ENCODE results near the gene ADGRG4. TPM values are rescaled to one million over a fixed set of nuclear protein-coding genes. Genes with fewer than 3 reads are reported as not detected.

The ADGRG4 gene
- total RNA-seq, 2 experiments from 2014 or later: not detected

GRCh38 chrX:136390921-136391320 is 90.2 kb downstream of the ADGRG4 start:
- no peaks in the 10 kb centered on the region for H3K9me3 Mint-ChIP-seq

GRCh38 chrX:136395271-136395670 is 94.5 kb downstream of the ADGRG4 start:
- Histone ChIP-seq H3K4me3 (ENCODE audit: low read length) (no peak overlapping the region), H3K36me3 (ENCODE audit: insufficient read depth, low read length) (no peaks in the 10 kb centered on the region), H3K9me3 (ENCODE audit: control insufficient read depth in 1 of 2, insufficient read depth in 1 of 2, low read length in 2 of 2) (no peaks in the 10 kb centered on the region), H3K27ac (ENCODE audit: low read depth in 1 of 2, low read length in 2 of 2) (no peak overlapping the region), H3K27me3 (ENCODE audit: control insufficient read depth in 1 of 2, insufficient read depth in 2 of 2, low read length in 2 of 2) (no peaks in the 10 kb centered on the region), H3K4me1 (ENCODE audit: insufficient read depth, low read length) (no peaks in the 10 kb centered on the region)
- Mint-ChIP-seq H3K9me3 (no peaks in the 10 kb centered on the region), H3K27ac (no peak overlapping the region), H3K27me3 (no peaks in the 10 kb centered on the region), H3K4me3 (no peak overlapping the region), H3K4me1 (ENCODE audit: low read depth) (no peaks in the 10 kb centered on the region), H3K36me3 (ENCODE audit: low read depth) (no peaks in the 10 kb centered on the region)
- POLR2A ChIA-PET: no interaction called here
- intact Hi-C loops (cut with DNase I, micrococcal nuclease): no loop called here
- DNase-seq (no peak), ATAC-seq (ENCODE audit: poor library complexity) (no peak)
- TF ChIP-seq CTCF (IDR thresholded peaks at IDR 0.05): no peak
- CTCF ChIA-PET: no interaction called here

More at GRCh38 chrX:136390921-136391320, 90.2 kb downstream of the ADGRG4 start:
- no peaks in the 10 kb centered on the region for H3K4me1 Mint-ChIP-seq (ENCODE audit: low read depth)
- H3K4me3 Mint-ChIP-seq: no peak overlapping the region
- Histone ChIP-seq H3K4me1 (ENCODE audit: insufficient read depth, low read length) (no peaks in the 10 kb centered on the region), H3K27me3 (ENCODE audit: control insufficient read depth in 1 of 2, insufficient read depth in 2 of 2, low read length in 2 of 2) (peaks cover 0 to 3% of the 10 kb centered on the region in 2 experiments), H3K9me3 (ENCODE audit: control insufficient read depth in 1 of 2, insufficient read depth in 1 of 2, low read length in 2 of 2) (no peaks in the 10 kb centered on the region), H3K27ac (ENCODE audit: low read depth in 1 of 2, low read length in 2 of 2) (no peak overlapping the region), H3K36me3 (ENCODE audit: insufficient read depth, low read length) (no peaks in the 10 kb centered on the region), H3K4me3 (ENCODE audit: low read length) (no peak overlapping the region)
- intact Hi-C loops (cut with DNase I, micrococcal nuclease): no loop called here
- DNase-seq (no peak), ATAC-seq (ENCODE audit: poor library complexity) (no peak)
- H3K36me3 Mint-ChIP-seq (ENCODE audit: low read depth): no peaks in the 10 kb centered on the region
- CTCF ChIA-PET: no interaction called here
- no peak overlapping the region for H3K27ac Mint-ChIP-seq
- POLR2A ChIA-PET: no interaction called here
- TF ChIP-seq CTCF (IDR thresholded peaks at IDR 0.05): no peak
- H3K27me3 Mint-ChIP-seq: peaks cover 10% of the 10 kb centered on the region

GRCh38 chrX:136397001-136397400 is 96.2 kb downstream of the ADGRG4 start:
- Mint-ChIP-seq H3K27me3 (no peaks in the 10 kb centered on the region), H3K27ac (no peak overlapping the region), H3K4me1 (ENCODE audit: low read depth) (no peaks in the 10 kb centered on the region), H3K9me3 (no peaks in the 10 kb centered on the region), H3K4me3 (no peak overlapping the region), H3K36me3 (ENCODE audit: low read depth) (no peaks in the 10 kb centered on the region)
- intact Hi-C loops (cut with DNase I, micrococcal nuclease): no loop called here
- Histone ChIP-seq H3K9me3 (ENCODE audit: control insufficient read depth in 1 of 2, insufficient read depth in 1 of 2, low read length in 2 of 2) (no peaks in the 10 kb centered on the region), H3K4me1 (ENCODE audit: insufficient read depth, low read length) (no peaks in the 10 kb centered on the region), H3K27ac (ENCODE audit: low read depth in 1 of 2, low read length in 2 of 2) (no peak overlapping the region), H3K27me3 (ENCODE audit: control insufficient read depth in 1 of 2, insufficient read depth in 2 of 2, low read length in 2 of 2) (no peaks in the 10 kb centered on the region), H3K36me3 (ENCODE audit: insufficient read depth, low read length) (no peaks in the 10 kb centered on the region), H3K4me3 (ENCODE audit: low read length) (no peak overlapping the region)
- ATAC-seq (ENCODE audit: poor library complexity) (no peak), DNase-seq (peak in 2 of 14 experiments; percentile 2 to 16)
- TF ChIP-seq CTCF (IDR thresholded peaks at IDR 0.05): no peak
- POLR2A ChIA-PET: no interaction called here
- CTCF ChIA-PET: no interaction called here

All from CD4-positive, alpha-beta T cell (primary cell).